Natural killer cell (primary cell): ENCODE measurements around the gene DLX1. TPM values are rescaled to one million over a fixed set of nuclear protein-coding genes. Genes with fewer than 3 reads are reported as not detected.

Experiments used
- ATAC-seq, 3 donors: fragments of 150-1000 bp in 2 of 3; fragments of 200-7000 bp in 1 of 3; cut with Tn5 transposase; 1 replicate in 1 of 3; 2 replicates in 2 of 3; pipeline ENCODE4 v1.10.0; 2021; ENCODE audit warnings: mild to moderate bottlenecking in 2 of 3, moderate library complexity in 2 of 3
- DNase-seq, 2 donors: peaks; one replicate each; pipeline versions ENCODE4 v3.0.0 to v3.0.0-alpha.2; 2013 to 2021; ENCODE audit warnings: mixed read lengths in 1 of 2
- H3K27ac ChIP-seq: one replicate; pipeline ENCODE4 v1.5.1; 2013; ENCODE audit warnings: mild to moderate bottlenecking, low read length
- H3K27me3 ChIP-seq: one replicate; pipeline ENCODE4 v1.6.1; 2013; ENCODE audit warnings: low read length; ENCODE audit not compliant: control insufficient read depth, insufficient read depth
- H3K36me3 ChIP-seq: one replicate; pipeline ENCODE4 v1.6.1; 2013; ENCODE audit warnings: low read length; ENCODE audit not compliant: control insufficient read depth, insufficient read depth
- H3K4me1 ChIP-seq: one replicate; pipeline ENCODE4 v1.6.1; 2013; ENCODE audit warnings: low read length; ENCODE audit not compliant: control insufficient read depth, insufficient read depth
- H3K4me3 ChIP-seq: one replicate; pipeline ENCODE4 v1.5.1; 2013; ENCODE audit warnings: low read length
- H3K9me3 ChIP-seq: one replicate; pipeline ENCODE4 v1.6.1; 2013; ENCODE audit warnings: low read length; ENCODE audit not compliant: control insufficient read depth, insufficient read depth
- H3K27ac Mint-ChIP-seq, 2 donors: one replicate each; pipeline ENCODE4 v1.8.0; 2022; ENCODE audit warnings: mild to moderate bottlenecking in 2 of 2, mixed read lengths in 2 of 2, moderate library complexity in 1 of 2
- H3K27me3 Mint-ChIP-seq, 2 donors: one replicate each; pipeline ENCODE4 v1.8.0; 2022; ENCODE audit warnings: low read depth in 2 of 2, mixed read lengths in 2 of 2
- H3K36me3 Mint-ChIP-seq: one replicate; pipeline ENCODE4 v1.8.0; 2022; ENCODE audit warnings: mixed read lengths
- H3K4me1 Mint-ChIP-seq, 2 donors: one replicate each; pipeline ENCODE4 v1.8.0; 2022; ENCODE audit warnings: mixed read lengths in 2 of 2
- H3K4me3 Mint-ChIP-seq: one replicate; pipeline ENCODE4 v1.8.0; 2022; ENCODE audit warnings: mild to moderate bottlenecking, moderate library complexity, mixed read lengths
- H3K9me3 Mint-ChIP-seq, 2 donors: one replicate each; pipeline ENCODE4 v1.8.0; 2022; ENCODE audit warnings: mixed read lengths in 2 of 2
- WGBS: methylation state at CpG from one replicate; pipeline ENCODE4 v1.1.7; 2013; ENCODE audit warnings: missing lambda C conversion rate; ENCODE audit not compliant: insufficient coverage; 5-methylcytosine and 5-hydroxymethylcytosine counted together
- intact Hi-C: fragments of 100-400 bp; cut with micrococcal nuclease; formaldehyde crosslinking; loops from one replicate; pipeline ENCODE4 v1.14.2; 2022
- total RNA-seq, 4 donors: library from RNA; stranded (reverse); fragments of 120-200 nt in 1 of 4; gene quantifications; one replicate each; pipeline versions ENCODE4 v1.2.3 to v1.2.4, GENCODE V29; 2013 to 2022
- TF ChIP-seq, protein P1 (sequence below): fragments of 200-600 bp; IDR thresholded peaks from one replicate; pipeline ENCODE4 v1.8.0; 2022; ENCODE audit warnings: antibody characterized with exemption

Gene DLX1
- total RNA-seq, 3 donors from 2014 or later (not counting 1 experiment from before 2014, with no cell fraction given), result not detected

DNA sequence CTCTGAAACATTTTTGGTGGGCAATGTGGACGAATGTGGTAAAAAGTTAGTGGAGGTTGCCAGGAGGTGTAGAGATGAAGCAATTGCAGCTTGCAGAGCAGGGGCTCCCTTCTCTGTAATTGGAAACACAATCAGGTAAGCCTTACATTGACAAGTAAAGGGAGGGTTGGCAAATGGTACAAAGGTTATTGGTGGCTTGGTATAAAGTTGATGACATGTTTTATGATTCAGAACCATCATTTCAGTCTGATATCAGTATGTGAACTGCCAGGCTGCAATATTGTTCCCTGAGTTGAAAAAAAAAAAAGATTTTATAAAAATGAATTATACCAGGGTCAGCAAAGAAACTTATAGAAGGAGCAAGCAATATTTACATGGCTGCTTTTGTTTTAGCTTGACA lies 14.4 kb upstream of the DLX1 start:
- 81% methylated on average over 1 of the region's 1 CpG for WGBS
- H3K27me3 Mint-ChIP-seq, result peaks cover 15 to 47% of the 10 kb centered on the region in 2 donors

GRCh38 chr2:172072303-172072702 lies 13.0 kb upstream of the DLX1 start:
- Mint-ChIP-seq H3K9me3 (no peaks in the 10 kb centered on the region), H3K27ac (no peak overlapping the region), H3K4me3 (no peak overlapping the region), H3K27me3 (peaks cover 22 to 60% of the 10 kb centered on the region in 2 donors), H3K4me1 (no peaks in the 10 kb centered on the region), H3K36me3 (peaks cover 7% of the 10 kb centered on the region)
- no peak overlapping the region for H3K27ac ChIP-seq
- TF ChIP-seq, protein P1, sequence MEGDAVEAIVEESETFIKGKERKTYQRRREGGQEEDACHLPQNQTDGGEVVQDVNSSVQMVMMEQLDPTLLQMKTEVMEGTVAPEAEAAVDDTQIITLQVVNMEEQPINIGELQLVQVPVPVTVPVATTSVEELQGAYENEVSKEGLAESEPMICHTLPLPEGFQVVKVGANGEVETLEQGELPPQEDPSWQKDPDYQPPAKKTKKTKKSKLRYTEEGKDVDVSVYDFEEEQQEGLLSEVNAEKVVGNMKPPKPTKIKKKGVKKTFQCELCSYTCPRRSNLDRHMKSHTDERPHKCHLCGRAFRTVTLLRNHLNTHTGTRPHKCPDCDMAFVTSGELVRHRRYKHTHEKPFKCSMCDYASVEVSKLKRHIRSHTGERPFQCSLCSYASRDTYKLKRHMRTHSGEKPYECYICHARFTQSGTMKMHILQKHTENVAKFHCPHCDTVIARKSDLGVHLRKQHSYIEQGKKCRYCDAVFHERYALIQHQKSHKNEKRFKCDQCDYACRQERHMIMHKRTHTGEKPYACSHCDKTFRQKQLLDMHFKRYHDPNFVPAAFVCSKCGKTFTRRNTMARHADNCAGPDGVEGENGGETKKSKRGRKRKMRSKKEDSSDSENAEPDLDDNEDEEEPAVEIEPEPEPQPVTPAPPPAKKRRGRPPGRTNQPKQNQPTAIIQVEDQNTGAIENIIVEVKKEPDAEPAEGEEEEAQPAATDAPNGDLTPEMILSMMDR, result no peak
- no peak overlapping the region for H3K4me3 ChIP-seq
- no peaks in the 10 kb centered on the region for H3K4me1 ChIP-seq
- 98% methylated on average over 3 of the region's 3 CpGs for WGBS
- peaks cover 12% of the 10 kb centered on the region for H3K27me3 ChIP-seq
- no peaks in the 10 kb centered on the region for H3K36me3 ChIP-seq
- no peaks in the 10 kb centered on the region for H3K9me3 ChIP-seq
- ATAC-seq, result no peak
- intact Hi-C loops, result no loop called here
- no peak for DNase-seq

More for the DNA sequence above, 14.4 kb upstream of the DLX1 start:
- DNase-seq (no peak), ATAC-seq (no peak)
- no peak overlapping the region for H3K27ac Mint-ChIP-seq
- peaks cover 4% of the 10 kb centered on the region for H3K27me3 ChIP-seq
- H3K9me3 Mint-ChIP-seq, result no peaks in the 10 kb centered on the region
- TF ChIP-seq, protein P1, result no peak
- intact Hi-C loops, result no loop called here
- no peak overlapping the region for H3K4me3 ChIP-seq
- peaks cover 7% of the 10 kb centered on the region for H3K36me3 Mint-ChIP-seq
- H3K4me1 Mint-ChIP-seq, result no peaks in the 10 kb centered on the region
- no peaks in the 10 kb centered on the region for H3K4me1 ChIP-seq
- H3K36me3 ChIP-seq, result no peaks in the 10 kb centered on the region
- no peaks in the 10 kb centered on the region for H3K9me3 ChIP-seq
- no peak overlapping the region for H3K4me3 Mint-ChIP-seq
- H3K27ac ChIP-seq, result no peak overlapping the region

DNA sequence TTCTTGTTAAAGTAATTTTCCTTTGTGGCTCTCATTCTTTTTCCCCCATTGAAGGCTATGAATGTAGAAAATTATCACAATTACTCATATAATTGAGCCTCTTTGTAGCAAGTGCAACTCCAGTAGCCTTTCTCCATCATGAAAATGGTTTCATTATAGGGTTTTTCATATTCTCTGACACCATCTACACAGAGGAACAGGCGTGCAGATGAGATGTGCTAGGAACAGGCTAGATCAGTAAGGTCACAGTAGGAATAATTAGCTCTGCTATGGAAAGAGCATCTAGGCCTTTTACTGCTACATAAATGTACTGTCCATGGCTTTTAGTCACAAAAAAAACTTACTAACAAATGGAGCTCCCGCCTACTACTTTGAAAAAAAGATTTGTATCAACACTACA lies 12.6 kb upstream of the DLX1 start:
- Mint-ChIP-seq H3K4me1 (no peaks in the 10 kb centered on the region), H3K36me3 (peaks cover 7% of the 10 kb centered on the region), H3K4me3 (no peak overlapping the region), H3K9me3 (no peaks in the 10 kb centered on the region), H3K27me3 (peaks cover 23 to 63% of the 10 kb centered on the region in 2 donors), H3K27ac (no peak overlapping the region)
- no peaks in the 10 kb centered on the region for H3K9me3 ChIP-seq
- no peak for ATAC-seq
- TF ChIP-seq, protein P1, result no peak
- DNase-seq, result no peak
- H3K27ac ChIP-seq, result no peak overlapping the region
- intact Hi-C loops, result no loop called here
- no peaks in the 10 kb centered on the region for H3K4me1 ChIP-seq
- H3K36me3 ChIP-seq, result no peaks in the 10 kb centered on the region
- H3K4me3 ChIP-seq, result no peak overlapping the region
- 100% methylated on average over 2 of the region's 2 CpGs for WGBS
- peaks cover 12% of the 10 kb centered on the region for H3K27me3 ChIP-seq

DNA sequence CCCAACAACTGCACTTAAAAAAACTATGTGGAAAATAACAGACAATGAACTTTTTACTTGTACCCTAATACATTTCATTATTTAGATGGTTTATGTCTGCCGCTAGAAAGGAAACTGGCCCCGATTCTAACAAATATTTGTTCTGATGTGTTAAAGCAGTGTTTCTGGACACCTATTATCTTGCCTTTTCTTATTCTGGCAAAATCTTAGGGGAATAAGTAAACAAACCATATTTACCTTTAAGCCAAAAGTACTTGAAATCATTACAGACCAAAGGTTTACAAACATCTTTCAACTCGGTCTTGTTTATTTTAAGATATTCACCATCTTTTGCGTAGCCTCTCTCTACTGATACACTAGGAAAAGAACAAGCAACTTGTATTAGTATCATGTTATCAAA lies 11.8 kb upstream of the DLX1 start:
- H3K27me3 Mint-ChIP-seq, result peaks cover 29 to 70% of the 10 kb centered on the region in 2 donors
- WGBS, result 83% methylated on average over 1 of the region's 4 CpGs

More for the DNA sequence above, 11.8 kb upstream of the DLX1 start:
- no peaks in the 10 kb centered on the region for H3K9me3 Mint-ChIP-seq
- no peak for DNase-seq
- no peak overlapping the region for H3K27ac Mint-ChIP-seq
- peaks cover 7% of the 10 kb centered on the region for H3K36me3 Mint-ChIP-seq
- no peak overlapping the region for H3K4me3 Mint-ChIP-seq
- no peaks in the 10 kb centered on the region for H3K4me1 Mint-ChIP-seq
- TF ChIP-seq, protein P1, result no peak
- Histone ChIP-seq H3K27ac (no peak overlapping the region), H3K4me3 (no peak overlapping the region), H3K9me3 (no peaks in the 10 kb centered on the region), H3K4me1 (no peaks in the 10 kb centered on the region), H3K27me3 (peaks cover 17% of the 10 kb centered on the region), H3K36me3 (no peaks in the 10 kb centered on the region)
- intact Hi-C loops, result no loop called here
- ATAC-seq, result no peak
